ENCODE measurements around the gene MACC1.

The MACC1 gene

DNA sequence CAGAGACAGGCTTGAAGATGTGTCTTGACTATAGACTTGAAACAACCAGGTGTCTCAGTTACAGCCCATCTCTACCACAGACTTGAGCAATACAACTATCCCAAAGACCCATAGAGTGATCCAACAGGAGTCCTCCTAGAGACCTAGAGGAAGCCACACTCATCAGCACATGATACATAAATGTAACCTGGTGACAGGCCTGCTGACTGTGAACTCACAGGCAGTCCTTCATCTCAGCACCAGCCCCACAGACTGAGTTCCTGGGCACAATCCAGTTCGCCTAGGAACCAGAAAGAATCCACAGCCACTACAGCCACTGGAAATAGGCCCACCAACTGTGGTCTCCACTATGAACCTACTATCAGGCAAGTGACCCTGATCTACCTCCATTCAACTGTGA, 121.3 kb downstream of the MACC1 start:
- no peaks in the 10 kb centered on the region for H3K4me1 ChIP-seq (ENCODE audit: low read length)
- no peak overlapping the region for H3K4me2 ChIP-seq (ENCODE audit: low read depth, low read length)
- H3K9me2 ChIP-seq (replicated peaks; ENCODE audit: insufficient read depth, low read length): no peaks in the 10 kb centered on the region
- H3K36me3 ChIP-seq (replicated peaks; ENCODE audit: insufficient read depth, low read length): no peaks in the 10 kb centered on the region
- no peak overlapping the region for H3K9ac ChIP-seq (ENCODE audit: low read length)
- H2AFZ ChIP-seq (ENCODE audit: low read length): no peak overlapping the region
- TF ChIP-seq, protein P1, sequence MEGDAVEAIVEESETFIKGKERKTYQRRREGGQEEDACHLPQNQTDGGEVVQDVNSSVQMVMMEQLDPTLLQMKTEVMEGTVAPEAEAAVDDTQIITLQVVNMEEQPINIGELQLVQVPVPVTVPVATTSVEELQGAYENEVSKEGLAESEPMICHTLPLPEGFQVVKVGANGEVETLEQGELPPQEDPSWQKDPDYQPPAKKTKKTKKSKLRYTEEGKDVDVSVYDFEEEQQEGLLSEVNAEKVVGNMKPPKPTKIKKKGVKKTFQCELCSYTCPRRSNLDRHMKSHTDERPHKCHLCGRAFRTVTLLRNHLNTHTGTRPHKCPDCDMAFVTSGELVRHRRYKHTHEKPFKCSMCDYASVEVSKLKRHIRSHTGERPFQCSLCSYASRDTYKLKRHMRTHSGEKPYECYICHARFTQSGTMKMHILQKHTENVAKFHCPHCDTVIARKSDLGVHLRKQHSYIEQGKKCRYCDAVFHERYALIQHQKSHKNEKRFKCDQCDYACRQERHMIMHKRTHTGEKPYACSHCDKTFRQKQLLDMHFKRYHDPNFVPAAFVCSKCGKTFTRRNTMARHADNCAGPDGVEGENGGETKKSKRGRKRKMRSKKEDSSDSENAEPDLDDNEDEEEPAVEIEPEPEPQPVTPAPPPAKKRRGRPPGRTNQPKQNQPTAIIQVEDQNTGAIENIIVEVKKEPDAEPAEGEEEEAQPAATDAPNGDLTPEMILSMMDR (IDR thresholded peaks at IDR 0.05; ENCODE audit: low read length): no peak
- TF ChIP-seq EZH2phosphoT487 (IDR thresholded peaks at IDR 0.05; ENCODE audit: low read length) (no peak), EZH2 (optimal IDR thresholded peaks at IDR 0.05; ENCODE audit: low read depth, low read length) (no peak)
- H3K27me3 ChIP-seq (replicated peaks; ENCODE audit: insufficient read depth, low read length): no peaks in the 10 kb centered on the region
- no peaks in the 10 kb centered on the region for H3K79me2 ChIP-seq (ENCODE audit: low read length)
- no peaks in the 10 kb centered on the region for H3K9me3 ChIP-seq (replicated peaks; ENCODE audit: insufficient read depth, low read length)
- no peak overlapping the region for H3K27ac ChIP-seq (ENCODE audit: low read length)
- H4K20me1 ChIP-seq (ENCODE audit: insufficient read depth, low read length): no peaks in the 10 kb centered on the region
- no peak for DNase-seq
- H3F3A ChIP-seq (ENCODE audit: insufficient read depth, low read length): no peaks in the 10 kb centered on the region
- H3K4me3 ChIP-seq (ENCODE audit: low read length): no peak overlapping the region

GRCh38 chr7:20095436-20095835, 121.7 kb downstream of the MACC1 start:
- no peak overlapping the region for H3K9ac ChIP-seq (ENCODE audit: low read length)
- H3K4me2 ChIP-seq (ENCODE audit: low read depth, low read length): no peak overlapping the region
- no peaks in the 10 kb centered on the region for H3K4me1 ChIP-seq (ENCODE audit: low read length)
- H2AFZ ChIP-seq (ENCODE audit: low read length): no peak overlapping the region
- no peak overlapping the region for H3K27ac ChIP-seq (ENCODE audit: low read length)
- H4K20me1 ChIP-seq (ENCODE audit: insufficient read depth, low read length): no peaks in the 10 kb centered on the region
- H3K27me3 ChIP-seq (replicated peaks; ENCODE audit: insufficient read depth, low read length): no peaks in the 10 kb centered on the region
- no peaks in the 10 kb centered on the region for H3K9me2 ChIP-seq (replicated peaks; ENCODE audit: insufficient read depth, low read length)
- no peaks in the 10 kb centered on the region for H3K9me3 ChIP-seq (replicated peaks; ENCODE audit: insufficient read depth, low read length)
- H3K36me3 ChIP-seq (replicated peaks; ENCODE audit: insufficient read depth, low read length): no peaks in the 10 kb centered on the region
- DNase-seq: no peak
- H3F3A ChIP-seq (ENCODE audit: insufficient read depth, low read length): no peaks in the 10 kb centered on the region
- no peaks in the 10 kb centered on the region for H3K79me2 ChIP-seq (ENCODE audit: low read length)
- no peak overlapping the region for H3K4me3 ChIP-seq (ENCODE audit: low read length)
- TF ChIP-seq, protein P1 (IDR thresholded peaks at IDR 0.05; ENCODE audit: low read length): no peak
- TF ChIP-seq EZH2 (optimal IDR thresholded peaks at IDR 0.05; ENCODE audit: low read depth, low read length) (no peak), EZH2phosphoT487 (IDR thresholded peaks at IDR 0.05; ENCODE audit: low read length) (no peak)

DNA sequence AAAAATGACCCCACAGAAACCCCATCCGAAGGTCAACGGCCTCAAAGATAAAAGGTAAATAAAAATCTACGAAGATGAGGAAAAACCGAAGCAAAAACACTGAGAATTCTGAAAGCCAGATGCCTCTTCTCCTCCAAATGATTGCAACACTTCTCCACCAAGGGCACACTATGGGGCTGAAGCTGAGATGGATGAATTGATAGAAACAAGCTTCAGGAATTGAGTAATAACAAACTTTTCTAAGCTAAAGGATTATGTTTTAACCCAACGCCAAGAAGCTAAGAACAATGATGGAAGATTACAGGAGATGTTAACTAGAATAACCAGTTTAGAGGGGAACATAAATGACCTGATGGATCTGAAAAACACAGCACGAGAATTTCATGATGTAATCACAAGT, 127.8 kb downstream of the MACC1 start:
- no peak overlapping the region for H3K4me2 ChIP-seq (ENCODE audit: low read depth, low read length)
- H3K4me3 ChIP-seq (ENCODE audit: low read length): no peak overlapping the region
- no peaks in the 10 kb centered on the region for H3K27me3 ChIP-seq (replicated peaks; ENCODE audit: insufficient read depth, low read length)
- DNase-seq: no peak
- H3K27ac ChIP-seq (ENCODE audit: low read length): no peak overlapping the region
- H3K9me3 ChIP-seq (replicated peaks; ENCODE audit: insufficient read depth, low read length): no peaks in the 10 kb centered on the region
- no peaks in the 10 kb centered on the region for H3F3A ChIP-seq (ENCODE audit: insufficient read depth, low read length)
- no peak overlapping the region for H2AFZ ChIP-seq (ENCODE audit: low read length)
- no peak overlapping the region for H3K9ac ChIP-seq (ENCODE audit: low read length)
- H4K20me1 ChIP-seq (ENCODE audit: insufficient read depth, low read length): no peaks in the 10 kb centered on the region
- no peaks in the 10 kb centered on the region for H3K79me2 ChIP-seq (ENCODE audit: low read length)
- TF ChIP-seq EZH2 (optimal IDR thresholded peaks at IDR 0.05; ENCODE audit: low read depth, low read length): no peak
- TF ChIP-seq EZH2phosphoT487 (IDR thresholded peaks at IDR 0.05; ENCODE audit: low read length): no peak
- TF ChIP-seq, protein P1 (IDR thresholded peaks at IDR 0.05; ENCODE audit: low read length): no peak
- H3K36me3 ChIP-seq (replicated peaks; ENCODE audit: insufficient read depth, low read length): no peaks in the 10 kb centered on the region
- H3K9me2 ChIP-seq (replicated peaks; ENCODE audit: insufficient read depth, low read length): no peaks in the 10 kb centered on the region
- no peaks in the 10 kb centered on the region for H3K4me1 ChIP-seq (ENCODE audit: low read length)
